ENCODE data around the gene RAB36. TPM values are rescaled to one million over a fixed set of nuclear protein-coding genes. Genes with fewer than 3 reads are reported as not detected.

The RAB36 gene
- total and polyA plus RNA-seq, 7 donors = 0.05 to 0.56 (median 0.23) TPM; not detected in 1

- no peaks in the 10 kb centered on the region for H3K27me3 ChIP-seq (ENCODE audit: insufficient read depth in 3 of 3, low read length in 2 of 3)
- no peaks in the 10 kb centered on the region for H3K36me3 ChIP-seq (ENCODE audit: insufficient read depth in 1 of 2, low read depth in 1 of 2)
- DNase-seq (no peak), ATAC-seq (no peak)
- H3K27ac ChIP-seq = no peak overlapping the region
- no peaks in the 10 kb centered on the region for H3K9me3 ChIP-seq
- TF ChIP-seq CTCF (IDR thresholded peaks at IDR 0.05) = no peak
- intact Hi-C loops (cut with DNase I) = loop anchor here in 1 of 2 donors (5.0 kb wide), 1 partner anchor 211 kb away; no protein-coding TSS in a partner anchor
- WGBS, 3 donors = 94 to 96% (median 94%) methylated on average over 10 of the region's 10 CpGs
- peaks cover 15% of the 10 kb centered on the region for H3K4me1 ChIP-seq
- H3K4me3 ChIP-seq = no peak overlapping the region
Observed at GRCh38 chr22:23175817-23176644, 30.8 kb downstream of the RAB36 start.

GRCh38 chr22:23176645-23177027 is 31.4 kb downstream of the RAB36 start:
- intact Hi-C loops (cut with DNase I) = loop anchor here in 1 of 2 donors (5.0 kb wide), 1 partner anchor 211 kb away; no protein-coding TSS in a partner anchor
- DNase-seq = no peak
- no peak overlapping the region for H3K27ac ChIP-seq
- TF ChIP-seq CTCF (IDR thresholded peaks at IDR 0.05) = no peak
- ATAC-seq = no peak
- no peaks in the 10 kb centered on the region for H3K9me3 ChIP-seq
- no peaks in the 10 kb centered on the region for H3K36me3 ChIP-seq (ENCODE audit: insufficient read depth in 1 of 2, low read depth in 1 of 2)
- H3K4me1 ChIP-seq = peaks cover 19% of the 10 kb centered on the region
- no peaks in the 10 kb centered on the region for H3K27me3 ChIP-seq (ENCODE audit: insufficient read depth in 3 of 3, low read length in 2 of 3)
- WGBS, 3 donors = 88 to 97% (median 95%) methylated on average over 9 of the region's 9 CpGs
- no peak overlapping the region for H3K4me3 ChIP-seq

- ATAC-seq (no peak), DNase-seq (no peak)
- no peaks in the 10 kb centered on the region for H3K9me3 ChIP-seq
- H3K4me1 ChIP-seq = peaks cover 22% of the 10 kb centered on the region
- no peaks in the 10 kb centered on the region for H3K27me3 ChIP-seq (ENCODE audit: insufficient read depth in 3 of 3, low read length in 2 of 3)
- no peaks in the 10 kb centered on the region for H3K36me3 ChIP-seq (ENCODE audit: insufficient read depth in 1 of 2, low read depth in 1 of 2)
- no peak overlapping the region for H3K4me3 ChIP-seq
- TF ChIP-seq CTCF (IDR thresholded peaks at IDR 0.05) = no peak
- no peak overlapping the region for H3K27ac ChIP-seq
- intact Hi-C loops (cut with DNase I) = loop anchor here in 1 of 2 donors (5.0 kb wide), 1 partner anchor 210 kb away; no protein-coding TSS in a partner anchor
- WGBS, 3 donors = 91 to 94% (median 92%) methylated on average over 4 of the region's 4 CpGs
Observed at GRCh38 chr22:23177197-23177596, 31.9 kb downstream of the RAB36 start.

- Histone ChIP-seq H3K27me3 (ENCODE audit: insufficient read depth in 3 of 3, low read length in 2 of 3) (no peaks in the 10 kb centered on the region), H3K36me3 (ENCODE audit: insufficient read depth in 1 of 2, low read depth in 1 of 2) (no peaks in the 10 kb centered on the region), H3K9me3 (no peaks in the 10 kb centered on the region), H3K4me1 (peaks cover 34% of the 10 kb centered on the region), H3K4me3 (no peak overlapping the region), H3K27ac (no peak overlapping the region)
- TF ChIP-seq CTCF (IDR thresholded peaks at IDR 0.05) = peak; percentile 97
- peak; percentile 60 to 78 for DNase-seq
- intact Hi-C loops (cut with DNase I) = loop anchor here (1.0 to 5.0 kb wide), 3 partner anchors 58 to 209 kb away; no protein-coding TSS in a partner anchor
- peak; percentile 72 to 79 (median 74) for ATAC-seq
- 23 to 31% (median 31%) methylated on average over 9 of the region's 9 CpGs for WGBS, 3 donors
Observed at GRCh38 chr22:23178512-23179254, 33.4 kb downstream of the RAB36 start.

Data from psoas muscle (tissue), 8 donors.